Neural cell (in vitro differentiated cells): Measurements from ENCODE around the gene MSI2. TPM values are rescaled to one million over a fixed set of nuclear protein-coding genes. Genes with fewer than 3 reads are reported as not detected.

Source experiments
- H2AFZ ChIP-seq: fragments of 200-600, 300-800 bp; sonication (generic), shearing (Covaris generic); 2 replicates; pipeline ENCODE4 v1.6.0; 2014; ENCODE audit warnings: low read depth, mild to moderate bottlenecking, antibody characterized with exemption, low read length, moderate library complexity
- H3F3A ChIP-seq: fragments of 200-600 bp; shearing (Covaris generic); 2 replicates; pipeline ENCODE4 v1.6.1; 2016; ENCODE audit warnings: mild to moderate bottlenecking, moderate library complexity, mixed read lengths, antibody characterized with exemption, low read length; ENCODE audit not compliant: insufficient read depth, poor library complexity, severe bottlenecking
- H3K27ac ChIP-seq: fragments of 200-600, 300-800 bp; sonication (generic), shearing (Covaris generic); 2 replicates; pipeline ENCODE4 v1.5.1; 2014; ENCODE audit warnings: mild to moderate bottlenecking, low read length, moderate library complexity
- H3K27me3 ChIP-seq: fragments of 300-800, 200-600 bp; sonication (generic), shearing (Covaris generic); 2 replicates; pipeline ENCODE4 v1.6.0; 2014; ENCODE audit warnings: mild to moderate bottlenecking, low read depth, low read length, moderate library complexity; ENCODE audit not compliant: insufficient read depth
- H3K36me3 ChIP-seq: fragments of 300-800, 200-600 bp; sonication (generic), shearing (Covaris generic); 2 replicates; pipeline ENCODE4 v1.5.1; 2014; ENCODE audit warnings: mild to moderate bottlenecking, antibody characterized with exemption, low read length, moderate library complexity; ENCODE audit not compliant: insufficient read depth
- H3K4me2 ChIP-seq: fragments of 300-800, 200-600 bp; sonication (generic), shearing (Covaris generic); 2 replicates; pipeline ENCODE4 v1.6.0; 2014; ENCODE audit warnings: mild to moderate bottlenecking, low read length
- H3K4me3 ChIP-seq: fragments of 300-800, 200-600 bp; sonication (generic), shearing (Covaris generic); 2 replicates; pipeline ENCODE4 v1.5.1; 2014; ENCODE audit warnings: mild to moderate bottlenecking, low read length, moderate library complexity
- H3K79me2 ChIP-seq: fragments of 200-600 bp; shearing (Covaris generic); replicated peaks from 2 replicates; pipeline ENCODE4 v1.6.0; 2014; ENCODE audit warnings: mild to moderate bottlenecking, low read length, moderate library complexity; ENCODE audit not compliant: insufficient read depth
- H3K9ac ChIP-seq: fragments of 300-800, 200-600 bp; sonication (generic), shearing (Covaris generic); 2 replicates; pipeline ENCODE4 v1.6.1; 2016; ENCODE audit warnings: mild to moderate bottlenecking, low read length, mixed read lengths
- H3K9me2 ChIP-seq: fragments of 200-600 bp; shearing (Covaris generic); 2 replicates; pipeline ENCODE4 v1.6.1; 2016; ENCODE audit warnings: mild to moderate bottlenecking, low read length, mixed read lengths; ENCODE audit not compliant: insufficient read depth
- H3K9me3 ChIP-seq: fragments of 200-600, 300-800 bp; sonication (generic), shearing (Covaris generic); 2 replicates; pipeline ENCODE4 v1.6.1; 2016; ENCODE audit warnings: mild to moderate bottlenecking, mixed run types, low read length, moderate library complexity, mixed read lengths
- H4K20me1 ChIP-seq: fragments of 200-600 bp; shearing (Covaris generic); 2 replicates; pipeline ENCODE4 v1.6.1; 2016; ENCODE audit warnings: mild to moderate bottlenecking, mixed run types; ENCODE audit not compliant: insufficient read depth
- EP300 ChIP-seq: fragments of 450-650 bp; conservative IDR thresholded peaks from 2 replicates; pipeline ENCODE4 v1.6.1; 2014; ENCODE audit warnings: antibody characterized with exemption, mild to moderate bottlenecking, moderate library complexity; ENCODE audit not compliant: poor library complexity, severe bottlenecking
- EZH2 ChIP-seq: fragments of 200-600, 300-800 bp; shearing (Covaris generic), sonication (generic); IDR thresholded peaks from 2 replicates; pipeline ENCODE4 v1.6.1; 2014; ENCODE audit warnings: antibody characterized with exemption, low read length, borderline replicate concordance, mild to moderate bottlenecking; ENCODE audit not compliant: insufficient read depth, poor library complexity, severe bottlenecking
- MXI1 ChIP-seq: fragments of 450-650 bp; conservative IDR thresholded peaks from 2 replicates; pipeline ENCODE4 v1.6.1; 2014; ENCODE audit warnings: antibody characterized with exemption, mild to moderate bottlenecking; ENCODE audit not compliant: poor library complexity, severe bottlenecking
- POLR2AphosphoS5 ChIP-seq: IDR thresholded peaks from 2 replicates; pipeline ENCODE4 v1.6.1; 2012
- RAD21 ChIP-seq: fragments of 450-650 bp; conservative IDR thresholded peaks from 2 replicates; pipeline ENCODE4 v1.6.1; 2014; ENCODE audit warnings: antibody characterized with exemption, mild to moderate bottlenecking, moderate library complexity
- REST ChIP-seq: IDR thresholded peaks from 2 replicates; pipeline ENCODE4 v1.6.1; 2012; ENCODE audit warnings: borderline replicate concordance
- SMC3 ChIP-seq: fragments of 450-650 bp; conservative IDR thresholded peaks from 2 replicates; pipeline ENCODE4 v1.6.1; 2014; ENCODE audit warnings: antibody characterized with exemption, mild to moderate bottlenecking, moderate library complexity; ENCODE audit not compliant: poor library complexity
- TAF1 ChIP-seq: IDR thresholded peaks from 2 replicates; pipeline ENCODE4 v1.6.1; 2012; ENCODE audit warnings: low read depth
- polyA plus RNA-seq: library from polyadenylated mRNA; depleted of rRNA; stranded (reverse); fragments of >200 nt; gene quantifications from 2 replicates; pipeline ENCODE4 v1.2.3, GENCODE V29; 2014
- TF ChIP-seq, protein P1 (sequence below): fragments of 450-650 bp; IDR thresholded peaks from 2 replicates; pipeline ENCODE4 v1.5.1; 2014; ENCODE audit warnings: antibody characterized with exemption, mild to moderate bottlenecking, moderate library complexity; ENCODE audit not compliant: poor library complexity, severe bottlenecking

MSI2 gene
- polyA plus RNA-seq, 1 donor from 2014 or later, result 61.4 TPM

DNA sequence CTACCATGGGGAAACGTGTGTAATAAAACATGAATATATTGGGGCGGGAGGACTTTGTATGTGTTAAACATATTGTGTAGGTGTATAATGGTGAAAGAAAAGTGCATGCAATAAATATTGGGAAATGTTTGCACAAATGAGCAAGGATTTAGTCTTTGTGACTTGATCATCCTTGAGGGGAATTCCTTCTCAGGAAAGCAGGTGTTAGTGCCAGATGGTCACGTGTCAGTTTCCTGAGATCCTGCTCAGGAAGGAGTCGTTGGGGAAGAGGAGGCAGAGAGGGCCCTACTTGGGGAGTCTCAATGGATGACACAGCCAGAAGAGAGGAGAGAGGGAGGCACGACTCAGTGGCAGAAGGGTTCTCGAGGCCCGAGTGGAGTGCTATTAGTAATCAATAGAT, 53.2 kb downstream of the MSI2 start:
- no peak overlapping the region for H3K4me2 ChIP-seq
- no peaks in the 10 kb centered on the region for H3K36me3 ChIP-seq
- H3K9me2 ChIP-seq, result no peaks in the 10 kb centered on the region
- no peak for TF ChIP-seq RAD21
- TF ChIP-seq EZH2, result no peak
- TF ChIP-seq REST, result no peak
- TF ChIP-seq SMC3, result no peak
- TF ChIP-seq POLR2AphosphoS5, result no peak
- no peak for TF ChIP-seq TAF1
- TF ChIP-seq EP300, result no peak
- TF ChIP-seq, protein P1, sequence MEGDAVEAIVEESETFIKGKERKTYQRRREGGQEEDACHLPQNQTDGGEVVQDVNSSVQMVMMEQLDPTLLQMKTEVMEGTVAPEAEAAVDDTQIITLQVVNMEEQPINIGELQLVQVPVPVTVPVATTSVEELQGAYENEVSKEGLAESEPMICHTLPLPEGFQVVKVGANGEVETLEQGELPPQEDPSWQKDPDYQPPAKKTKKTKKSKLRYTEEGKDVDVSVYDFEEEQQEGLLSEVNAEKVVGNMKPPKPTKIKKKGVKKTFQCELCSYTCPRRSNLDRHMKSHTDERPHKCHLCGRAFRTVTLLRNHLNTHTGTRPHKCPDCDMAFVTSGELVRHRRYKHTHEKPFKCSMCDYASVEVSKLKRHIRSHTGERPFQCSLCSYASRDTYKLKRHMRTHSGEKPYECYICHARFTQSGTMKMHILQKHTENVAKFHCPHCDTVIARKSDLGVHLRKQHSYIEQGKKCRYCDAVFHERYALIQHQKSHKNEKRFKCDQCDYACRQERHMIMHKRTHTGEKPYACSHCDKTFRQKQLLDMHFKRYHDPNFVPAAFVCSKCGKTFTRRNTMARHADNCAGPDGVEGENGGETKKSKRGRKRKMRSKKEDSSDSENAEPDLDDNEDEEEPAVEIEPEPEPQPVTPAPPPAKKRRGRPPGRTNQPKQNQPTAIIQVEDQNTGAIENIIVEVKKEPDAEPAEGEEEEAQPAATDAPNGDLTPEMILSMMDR, result no peak
- TF ChIP-seq MXI1, result no peak
- no peaks in the 10 kb centered on the region for H3K27me3 ChIP-seq
- no peaks in the 10 kb centered on the region for H3F3A ChIP-seq
- H3K27ac ChIP-seq, result no peak overlapping the region
- no peaks in the 10 kb centered on the region for H3K9me3 ChIP-seq
- H2AFZ ChIP-seq, result no peak overlapping the region
- peaks cover 62% of the 10 kb centered on the region for H3K79me2 ChIP-seq
- H3K9ac ChIP-seq, result no peak overlapping the region
- H3K4me3 ChIP-seq, result no peak overlapping the region
- no peaks in the 10 kb centered on the region for H4K20me1 ChIP-seq

- Histone ChIP-seq H3K4me2 (no peak overlapping the region), H2AFZ (no peak overlapping the region), H3K79me2 (peaks cover 61% of the 10 kb centered on the region), H3K9me3 (no peaks in the 10 kb centered on the region), H3K9me2 (no peaks in the 10 kb centered on the region), H3F3A (no peaks in the 10 kb centered on the region), H4K20me1 (no peaks in the 10 kb centered on the region), H3K27me3 (no peaks in the 10 kb centered on the region), H3K9ac (no peak overlapping the region), H3K4me3 (no peak overlapping the region), H3K36me3 (no peaks in the 10 kb centered on the region), H3K27ac (no peak overlapping the region)
- TF ChIP-seq MXI1, result no peak
- TF ChIP-seq, protein P1, result no peak
- TF ChIP-seq EZH2, result no peak
- no peak for TF ChIP-seq RAD21
Measured at GRCh38 chr17:57311281-57312216, 55.2 kb downstream of the MSI2 start.
